Kidney (tissue), 14 donors: ENCODE data around the gene CHSY1. TPM values are rescaled to one million over a fixed set of nuclear protein-coding genes. Genes with fewer than 3 reads are reported as not detected.
A peak's percentile ranks its signal among the peaks of the same experiment; 100 is the strongest.

Source experiments
- DNase-seq, 5 donors: peaks; one replicate each; pipeline ENCODE4 v3.0.0-alpha.2; 2013 to 2020
- FAIRE-seq: peaks from 2 replicates; lab custom pipeline; 2012; peaks lifted over from hg19 to GRCh38; lab: Jason Lieb, UNC
- H3K27ac ChIP-seq, 2 donors: one replicate each; pipeline ENCODE4 v1.7.0; 2013; ENCODE audit warnings: low read depth in 2 of 2, low read length in 2 of 2, inconsistent platforms in 1 of 2
- H3K27me3 ChIP-seq: one replicate; pipeline ENCODE4 v1.7.1; 2013; ENCODE audit warnings: low read length, inconsistent platforms; ENCODE audit not compliant: control insufficient read depth, insufficient read depth
- H3K36me3 ChIP-seq, 3 donors: one replicate each; pipeline versions ENCODE4 v1.7.0 to v1.7.1; 2013; ENCODE audit warnings: low read length in 3 of 3, control low read depth in 1 of 3, inconsistent platforms in 1 of 3; ENCODE audit not compliant: insufficient read depth in 3 of 3, control insufficient read depth in 2 of 3
- H3K4me1 ChIP-seq, 3 donors: one replicate each; pipeline versions ENCODE4 v1.7.0 to v1.7.1; 2013; ENCODE audit warnings: low read length in 3 of 3, inconsistent platforms in 1 of 3, low read depth in 1 of 3; ENCODE audit not compliant: control insufficient read depth in 2 of 3, insufficient read depth in 2 of 3
- H3K4me3 ChIP-seq, 3 donors: one replicate each; pipeline versions ENCODE4 v1.7.0 to v1.8.1; 2013; ENCODE audit warnings: low read length in 3 of 3, control low read depth in 1 of 3, inconsistent platforms in 1 of 3
- H3K9ac ChIP-seq, 3 donors: one replicate each; pipeline versions ENCODE4 v1.7.0 to v1.7.1; 2013; ENCODE audit warnings: low read length in 3 of 3, control low read depth in 1 of 3, inconsistent platforms in 1 of 3
- H3K9me3 ChIP-seq, 3 donors: one replicate each; pipeline versions ENCODE4 v1.7.0 to v1.7.1; 2013; ENCODE audit warnings: low read length in 3 of 3, control low read depth in 1 of 3, inconsistent platforms in 1 of 3; ENCODE audit not compliant: control insufficient read depth in 2 of 3, insufficient read depth in 1 of 3
- intact Hi-C: fragments of 100-400 bp; cut with DNase I; formaldehyde crosslinking; loops from one replicate; pipeline ENCODE4 v1.11.1; 2022
- polyA plus RNA-seq: library from polyadenylated mRNA; stranded (reverse); fragments of 350-450 nt; fragmentation: Illumina TruSeq; extraction: RNeasy Lipid Tissue Mini Kit (QIAGEN cat#74804); gene quantifications from one replicate; pipeline ENCODE4 v1.2.3, GENCODE V29; 2014; ENCODE audit warnings: low read depth, low replicate concordance; ENCODE audit not compliant: insufficient read depth
- total RNA-seq: library from RNA; stranded (reverse); fragmentation: NEBNext Ultra II Directional; extraction: Animal tissue kit (Norgen Biotek cat#: 25700); gene quantifications from one replicate; pipeline ENCODE4 v1.2.1, GENCODE V29; 2021
- TF ChIP-seq, protein P1 (sequence below): IDR thresholded peaks from 3 replicates; pipeline ENCODE4 v1.5.1; 2012; ENCODE audit warnings: mild to moderate bottlenecking, moderate library complexity, borderline replicate concordance; ENCODE audit not compliant: insufficient read depth; ENCODE audit errors: extremely low read depth
- donor health status: control.
- donor health status: control.
- donor health status: control.
- donor health status: control.
- donor health status: control.
- donor health status: DM: yes; HTN: yes; CAD: no.
- donor health status: Normal renal cell carcinoma (clear cell type).

CHSY1 gene
- total and polyA plus RNA-seq, 2 donors from 2014 or later: 7.2 to 41.6 TPM

DNA sequence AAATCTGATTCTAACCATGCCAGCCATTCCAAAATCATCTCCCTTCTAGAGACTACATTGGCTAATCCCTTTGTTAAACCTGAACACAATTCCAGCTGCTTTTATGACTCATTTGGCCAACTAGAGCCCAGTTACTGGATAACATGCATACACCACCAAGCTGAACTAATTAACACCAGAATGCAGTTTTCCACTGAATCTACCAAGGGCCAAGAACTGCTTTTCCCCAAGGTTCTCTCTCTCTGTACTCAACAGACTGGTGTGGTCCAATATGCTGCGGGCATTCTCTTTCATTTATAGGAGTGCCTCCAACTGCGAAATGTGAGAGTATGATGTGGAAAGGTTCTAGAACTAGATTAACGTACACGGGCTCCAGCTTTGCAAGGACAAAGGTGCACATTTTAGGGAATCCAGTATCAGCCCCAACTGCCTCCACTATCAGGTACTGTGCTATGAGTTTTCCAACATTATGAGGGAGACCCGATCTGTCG is 1.5 kb downstream of the CHSY1 start:
- H3K4me3 ChIP-seq: peak overlapping the region; percentile 71 to 85 (median 79)
- peaks cover 0 to 6% (median 0%) of the 10 kb centered on the region in 3 donors for H3K36me3 ChIP-seq
- H3K9ac ChIP-seq: peak overlapping the region; percentile 41 to 88 (median 61)
- H3K27me3 ChIP-seq: no peaks in the 10 kb centered on the region
- peaks cover 4 to 15% (median 14%) of the 10 kb centered on the region in 3 donors for H3K4me1 ChIP-seq
- intact Hi-C loops: no loop called here
- peak overlapping the region; percentile 3 to 56 for H3K27ac ChIP-seq
- no peaks in the 10 kb centered on the region for H3K9me3 ChIP-seq
- FAIRE-seq (no peak), DNase-seq (peak in 2 of 5 donors; percentile 44 to 58)
- TF ChIP-seq, protein P1, sequence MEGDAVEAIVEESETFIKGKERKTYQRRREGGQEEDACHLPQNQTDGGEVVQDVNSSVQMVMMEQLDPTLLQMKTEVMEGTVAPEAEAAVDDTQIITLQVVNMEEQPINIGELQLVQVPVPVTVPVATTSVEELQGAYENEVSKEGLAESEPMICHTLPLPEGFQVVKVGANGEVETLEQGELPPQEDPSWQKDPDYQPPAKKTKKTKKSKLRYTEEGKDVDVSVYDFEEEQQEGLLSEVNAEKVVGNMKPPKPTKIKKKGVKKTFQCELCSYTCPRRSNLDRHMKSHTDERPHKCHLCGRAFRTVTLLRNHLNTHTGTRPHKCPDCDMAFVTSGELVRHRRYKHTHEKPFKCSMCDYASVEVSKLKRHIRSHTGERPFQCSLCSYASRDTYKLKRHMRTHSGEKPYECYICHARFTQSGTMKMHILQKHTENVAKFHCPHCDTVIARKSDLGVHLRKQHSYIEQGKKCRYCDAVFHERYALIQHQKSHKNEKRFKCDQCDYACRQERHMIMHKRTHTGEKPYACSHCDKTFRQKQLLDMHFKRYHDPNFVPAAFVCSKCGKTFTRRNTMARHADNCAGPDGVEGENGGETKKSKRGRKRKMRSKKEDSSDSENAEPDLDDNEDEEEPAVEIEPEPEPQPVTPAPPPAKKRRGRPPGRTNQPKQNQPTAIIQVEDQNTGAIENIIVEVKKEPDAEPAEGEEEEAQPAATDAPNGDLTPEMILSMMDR: no peak

DNA sequence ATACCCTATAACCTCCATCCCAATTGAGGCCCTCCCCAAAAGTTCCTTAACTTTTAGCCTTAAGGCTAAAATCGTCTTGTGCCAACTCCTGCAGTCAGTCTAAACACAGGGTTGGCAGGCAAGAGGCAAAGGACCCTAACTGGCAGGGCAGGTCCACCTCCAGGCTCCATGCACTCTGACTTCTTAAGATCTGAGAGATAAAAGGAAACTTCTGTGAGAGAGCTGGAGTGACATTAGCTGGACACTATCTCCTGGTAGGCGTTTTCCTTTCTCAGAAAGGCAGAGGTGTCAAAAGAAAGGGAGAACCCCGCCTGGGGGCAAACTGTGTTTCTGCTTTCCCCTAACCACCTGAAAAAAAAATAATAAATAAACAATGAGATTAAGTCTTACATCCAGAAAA is 3.6 kb downstream of the CHSY1 start:
- H3K4me1 ChIP-seq: peaks cover 6 to 27% (median 24%) of the 10 kb centered on the region in 3 donors
- DNase-seq (no peak), FAIRE-seq (no peak)
- H3K4me3 ChIP-seq: no peak overlapping the region
- TF ChIP-seq, protein P1: no peak
- no peak overlapping the region for H3K9ac ChIP-seq
- H3K27me3 ChIP-seq: no peaks in the 10 kb centered on the region
- no peak overlapping the region for H3K27ac ChIP-seq
- H3K36me3 ChIP-seq: peaks cover 0 to 6% (median 0%) of the 10 kb centered on the region in 3 donors
- intact Hi-C loops: no loop called here
- H3K9me3 ChIP-seq: no peaks in the 10 kb centered on the region

DNA sequence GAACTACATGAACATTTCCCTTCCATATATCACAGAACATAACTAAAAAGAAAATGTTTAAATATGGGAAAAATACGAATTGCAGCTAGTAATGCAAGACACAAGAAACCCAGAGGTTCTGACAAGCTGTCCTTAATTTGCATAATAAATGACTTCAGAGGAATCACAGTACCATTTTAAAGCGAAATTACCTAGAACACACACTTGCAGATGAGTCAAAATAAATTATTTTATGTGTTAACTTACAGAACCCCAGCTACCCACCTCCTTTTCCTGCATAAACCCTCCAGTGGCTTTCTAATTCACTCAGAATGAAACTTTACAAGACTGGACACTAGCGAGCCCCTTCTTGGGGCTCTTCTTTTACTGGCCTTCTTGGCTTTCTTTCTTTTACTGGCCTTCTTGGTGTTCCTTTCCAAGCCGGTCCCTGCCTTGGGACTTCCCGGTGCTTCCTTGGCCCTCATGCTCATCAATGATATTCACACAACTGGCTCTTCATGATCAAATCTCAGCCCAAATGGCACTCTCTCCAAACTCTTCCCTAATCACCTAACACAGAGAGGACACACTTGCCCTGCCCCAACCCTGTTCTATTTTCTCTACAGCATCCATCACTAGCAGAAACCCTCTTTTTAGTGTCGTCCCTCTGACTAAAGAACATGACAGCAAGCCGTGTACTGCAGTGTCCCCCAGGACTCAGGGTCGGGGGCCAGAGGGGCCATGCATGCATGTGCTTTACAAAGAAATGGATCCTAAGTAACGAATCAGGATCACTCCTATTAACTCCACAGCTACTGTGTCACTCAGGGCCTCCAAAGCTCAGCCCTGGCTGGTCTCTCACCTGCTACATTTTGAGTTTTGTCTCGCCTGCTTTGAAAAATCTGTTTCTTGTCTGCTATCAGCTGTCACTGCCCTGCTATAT is 4.8 kb downstream of the CHSY1 start:
- FAIRE-seq (no peak), DNase-seq (no peak)
- Histone ChIP-seq H3K36me3 (peaks cover 0 to 6% (median 0%) of the 10 kb centered on the region in 3 donors), H3K27ac (no peak overlapping the region), H3K9me3 (no peaks in the 10 kb centered on the region), H3K9ac (no peak overlapping the region), H3K27me3 (no peaks in the 10 kb centered on the region), H3K4me3 (no peak overlapping the region), H3K4me1 (peaks cover 6 to 28% (median 21%) of the 10 kb centered on the region in 3 donors)
- TF ChIP-seq, protein P1: no peak
- intact Hi-C loops: no loop called here
